Aorta (tissue), 5 donors: Measurements from ENCODE around the gene SLC5A9. TPM values are rescaled to one million over a fixed set of nuclear protein-coding genes. Genes with fewer than 3 reads are reported as not detected.
"Not testable (repeated sequence)": the region's sequence is repeated elsewhere in the genome, so short reads cannot be mapped to it uniquely, and the experiment has no call there.

Experiments
- ATAC-seq: fragments of 200-7000 bp; cut with Tn5 transposase; one replicate; pipeline ENCODE4 v1.9.1; 2022; ENCODE audit warnings: moderate library complexity; ENCODE audit not compliant: low FRiP score
- DNase-seq, 2 donors: peaks; one replicate each; pipeline ENCODE4 v3.0.0-alpha.2; 2020
- H3K27ac ChIP-seq, 2 donors: one replicate each; pipeline ENCODE4 v1.5.1; 2013; ENCODE audit warnings: low read length in 2 of 2, mild to moderate bottlenecking in 2 of 2, moderate library complexity in 2 of 2, control low read depth in 1 of 2, inconsistent platforms in 1 of 2, low read depth in 1 of 2
- H3K27me3 ChIP-seq, 2 donors: one replicate each; pipeline ENCODE4 v1.6.1; 2013; ENCODE audit warnings: control low read depth in 1 of 2, low read length in 1 of 2, mild to moderate bottlenecking in 1 of 2, moderate library complexity in 1 of 2; ENCODE audit not compliant: insufficient read depth in 2 of 2, control insufficient read depth in 1 of 2
- H3K36me3 ChIP-seq, 2 donors: one replicate each; pipeline ENCODE4 v1.6.1; 2013; ENCODE audit warnings: control low read depth in 1 of 2, low read length in 1 of 2, mild to moderate bottlenecking in 1 of 2; ENCODE audit not compliant: insufficient read depth in 2 of 2, control insufficient read depth in 1 of 2
- H3K4me1 ChIP-seq, 2 donors: one replicate each; pipeline ENCODE4 v1.6.1; 2013; ENCODE audit warnings: low read length in 2 of 2, control low read depth in 1 of 2, mild to moderate bottlenecking in 1 of 2, moderate library complexity in 1 of 2; ENCODE audit not compliant: insufficient read depth in 2 of 2, control insufficient read depth in 1 of 2
- H3K4me3 ChIP-seq, 2 donors: one replicate each; pipeline ENCODE4 v1.5.1; 2013; ENCODE audit warnings: low read length in 2 of 2, control low read depth in 1 of 2, mild to moderate bottlenecking in 1 of 2
- H3K9me3 ChIP-seq: one replicate; pipeline ENCODE4 v1.6.1; 2013; ENCODE audit warnings: mild to moderate bottlenecking, low read length; ENCODE audit not compliant: control insufficient read depth
- WGBS, 2 donors: extraction: QIAGEN DNeasy Blood & Tissue Kit; methylation state at CpG; one replicate each; pipeline ENCODE4 v1.1.7; 2013; 5-methylcytosine and 5-hydroxymethylcytosine counted together
- intact Hi-C, 2 donors: fragments of 100-400 bp; cut with DNase I; formaldehyde crosslinking; loops; one replicate each; pipeline versions ENCODE4 v1.14.2 to v1.15.0; 2022
- polyA plus RNA-seq, 2 donors: library from polyadenylated mRNA; stranded (reverse); fragments of 200-250 nt; gene quantifications; one replicate each; pipeline ENCODE4 v1.2.3, GENCODE V29; 2013
- total RNA-seq, 2 donors: library from RNA; stranded (reverse); fragmentation: NEBNext Ultra II Directional; extraction: Animal tissue kit (Norgen Biotek cat#: 25700); gene quantifications; one replicate each; pipeline ENCODE4 v1.2.1, GENCODE V29; 2021
- donor health status: healthy with polysubstance abuse.
- donor health status: Bipolar disorder and iron deficiency.
- donor health status: DM: no; HTN: no; CAD: no.
- donor health status: DM: no; HTN: no; CAD: no.
- donor health status: DM: yes; HTN: yes; CAD: no.

The SLC5A9 gene
- total and polyA plus RNA-seq, 4 donors, result 0.51 to 3.5 (median 1.1) TPM

DNA sequence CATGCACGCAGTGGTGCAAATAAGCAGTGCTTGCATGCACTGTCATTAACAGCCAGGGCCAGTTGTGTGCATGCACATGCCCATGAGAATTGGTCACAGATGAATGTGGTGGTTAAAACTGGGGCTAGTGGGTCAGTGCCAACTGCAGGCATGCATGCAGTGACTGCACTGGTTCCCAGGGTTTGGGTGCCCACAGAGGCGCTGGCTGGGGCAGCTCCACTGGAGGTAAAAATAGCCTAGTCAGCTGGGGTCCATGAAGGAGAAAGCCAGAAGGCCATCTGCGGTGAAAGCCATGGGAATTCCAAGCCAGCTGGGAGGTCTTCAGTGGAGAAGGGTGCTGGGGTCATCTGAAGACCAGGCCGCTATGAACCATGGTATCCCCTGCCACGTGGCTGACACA lies 70.2 kb downstream of the SLC5A9 start:
- WGBS, 2 donors, result 89 to 90% methylated on average over 5 of the region's 5 CpGs
- Histone ChIP-seq H3K9me3 (no peaks in the 10 kb centered on the region), H3K36me3 (no peaks in the 10 kb centered on the region), H3K4me3 (no peak overlapping the region), H3K4me1 (no peaks in the 10 kb centered on the region), H3K27me3 (no peaks in the 10 kb centered on the region), H3K27ac (no peak overlapping the region)
- ATAC-seq, result no peak
- no peak for DNase-seq
- intact Hi-C loops, result no loop called here

GRCh38 chr1:48294094-48294493 lies 71.6 kb downstream of the SLC5A9 start:
- DNase-seq, H3K27me3 ChIP-seq, H3K9me3 ChIP-seq, ATAC-seq, H3K4me1 ChIP-seq, H3K36me3 ChIP-seq, H3K27ac ChIP-seq, intact Hi-C loops, H3K4me3 ChIP-seq: not testable (repeated sequence)
- 90 to 93% methylated on average over 6 of the region's 6 CpGs for WGBS, 2 donors

DNA sequence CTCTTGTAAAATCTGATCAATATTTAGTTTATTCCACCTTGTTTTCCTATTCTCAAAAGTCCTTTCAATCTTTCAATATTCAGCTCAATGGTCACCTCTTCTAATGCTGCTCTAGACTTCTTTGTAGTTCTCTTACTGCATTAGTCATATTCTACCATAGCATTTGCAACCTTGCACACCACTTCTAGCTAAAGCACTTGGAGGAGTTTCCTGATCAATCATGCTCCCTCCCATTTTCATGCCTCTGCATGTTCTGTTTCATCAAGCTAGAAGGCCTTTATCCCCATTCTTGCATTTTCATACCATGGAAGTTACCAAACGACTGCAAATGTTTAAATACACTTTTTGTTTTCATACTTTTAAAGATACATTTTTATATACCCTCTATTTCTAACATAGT lies 72.1 kb downstream of the SLC5A9 start:
- intact Hi-C loops, result no loop called here
- no peak for ATAC-seq
- H3K4me1 ChIP-seq, result no peaks in the 10 kb centered on the region
- no peak overlapping the region for H3K27ac ChIP-seq
- no peak for DNase-seq
- no peaks in the 10 kb centered on the region for H3K27me3 ChIP-seq
- no peak overlapping the region for H3K4me3 ChIP-seq
- H3K9me3 ChIP-seq, result no peaks in the 10 kb centered on the region
- 60 to 78% methylated on average over 1 of the region's 1 CpG for WGBS, 2 donors
- H3K36me3 ChIP-seq, result peaks cover 0 to under 1% of the 10 kb centered on the region in 2 donors

Other genes with a start within 250 kb of the SLC5A9 start
- 10 to 100 TPM; 10.6 to 13.3 TPM for gene TRABD2B, start 225.3 kb upstream of the SLC5A9 start, total RNA-seq
- 1 to 10 TPM; 6.0 to 6.5 TPM for gene TRABD2B, start 225.3 kb upstream of the SLC5A9 start, polyA plus RNA-seq
- 10 to 100 TPM; 21.1 to 33.2 TPM for gene SPATA6, start 249.5 kb downstream of the SLC5A9 start, total RNA-seq
- 1 to 10 TPM; 3.4 to 8.6 TPM for gene SPATA6, start 249.5 kb downstream of the SLC5A9 start, polyA plus RNA-seq